Measurements from ENCODE around the gene CD209. TPM values are rescaled to one million over a fixed set of nuclear protein-coding genes. Genes with fewer than 3 reads are reported as not detected.
"Not testable (repeated sequence)": the region's sequence is repeated elsewhere in the genome, so short reads cannot be mapped to it uniquely, and the experiment has no call there.

The CD209 gene
- total and polyA plus RNA-seq, 4 experiments from 2014 or later = 0.17 to 0.28 TPM; not detected in 2

DNA sequence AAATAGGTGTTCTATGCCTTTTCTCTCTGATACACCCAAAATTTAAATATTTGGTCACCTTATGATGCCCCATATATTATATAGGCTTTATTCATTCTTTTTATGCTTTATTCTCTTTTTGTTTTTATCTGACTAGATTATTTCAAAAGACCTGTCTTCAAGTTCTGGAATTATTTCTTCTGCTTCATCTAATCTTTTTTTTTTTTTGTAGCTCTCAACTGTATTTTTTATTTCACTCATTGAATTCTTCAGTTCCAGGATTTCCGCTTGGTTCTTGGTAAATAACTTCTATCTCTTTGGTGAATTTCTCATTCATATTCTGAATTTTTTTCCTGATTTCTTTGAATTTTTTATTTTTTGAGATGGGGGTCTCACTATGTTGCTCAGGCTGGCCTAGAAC, 11.8 kb upstream of the CD209 start:
- ChIA-PET POLR2A (ENCODE audit: partially characterized antibody) (no interaction called here), CTCF (ENCODE audit: partially characterized antibody) (no interaction called here)
- DNase-seq = no peak
- Mint-ChIP-seq H3K9me3 (peaks cover 6 to 54% (median 38%) of the 10 kb centered on the region in 8 donors), H3K27ac (no peak overlapping the region), H3K4me3 (no peak overlapping the region), H3K4me1 (peaks cover 0 to 4% (median 0%) of the 10 kb centered on the region in 4 donors), H3K27me3 (peaks cover 3 to 11% of the 10 kb centered on the region in 2 donors), H3K36me3 (peaks cover 14% of the 10 kb centered on the region in 2 donors)
- no peaks in the 10 kb centered on the region for H3K27me3 ChIP-seq (ENCODE audit: insufficient read depth, low read length)
- H3K4me1 ChIP-seq (ENCODE audit: insufficient read depth, low read length) = no peaks in the 10 kb centered on the region
- H3K9me3 ChIP-seq (ENCODE audit: control insufficient read depth in 1 of 2, low read length in 2 of 2) = peaks cover 0 to 18% of the 10 kb centered on the region in 2 donors
- intact Hi-C loops (cut with micrococcal nuclease) = loop anchor here (10.0 kb wide), 1 partner anchor 54 kb away; the partner anchor contains the start of gene FCER2
- H3K27ac ChIP-seq (ENCODE audit: low read depth, low read length) = no peak overlapping the region
- H3K36me3 ChIP-seq (ENCODE audit: insufficient read depth, low read length) = no peaks in the 10 kb centered on the region
- H3K4me3 ChIP-seq (ENCODE audit: low read length in 2 of 2) = no peak overlapping the region

DNA sequence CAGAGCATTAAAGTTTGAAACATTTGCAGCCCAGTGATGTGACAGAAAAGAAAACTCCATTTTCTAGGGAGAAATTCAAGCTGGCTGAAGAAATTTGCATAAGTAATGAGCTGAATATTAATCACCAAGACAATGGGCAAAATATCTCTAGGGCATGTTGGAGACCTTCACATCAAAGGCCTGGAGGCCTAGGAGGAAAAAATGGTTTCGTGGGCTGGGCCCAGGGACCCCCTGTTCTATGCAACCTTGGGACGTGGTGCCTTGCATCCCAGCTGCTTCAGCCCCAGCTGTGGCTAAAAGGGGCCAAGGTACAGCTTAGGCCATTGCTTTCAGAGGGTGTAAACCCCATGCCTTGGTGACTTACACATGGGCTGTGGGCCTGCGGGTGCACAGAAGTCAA, 10.0 kb upstream of the CD209 start:
- Mint-ChIP-seq H3K4me1 (peaks cover 0 to 3% (median 0%) of the 10 kb centered on the region in 4 donors), H3K27me3 (peaks cover 3 to 4% of the 10 kb centered on the region in 2 donors), H3K9me3 (peaks cover 6 to 56% (median 39%) of the 10 kb centered on the region in 8 donors), H3K36me3 (peaks cover 14 to 16% of the 10 kb centered on the region in 2 donors), H3K4me3 (no peak overlapping the region), H3K27ac (no peak overlapping the region)
- CTCF ChIA-PET (ENCODE audit: partially characterized antibody) = no interaction called here
- H3K27me3 ChIP-seq (ENCODE audit: insufficient read depth, low read length) = no peaks in the 10 kb centered on the region
- H3K36me3 ChIP-seq (ENCODE audit: insufficient read depth, low read length) = no peaks in the 10 kb centered on the region
- H3K4me3 ChIP-seq (ENCODE audit: low read length in 2 of 2) = no peak overlapping the region
- H3K27ac ChIP-seq (ENCODE audit: low read depth, low read length) = no peak overlapping the region
- no peak for DNase-seq
- H3K9me3 ChIP-seq (ENCODE audit: control insufficient read depth in 1 of 2, low read length in 2 of 2) = peaks cover 0 to 18% of the 10 kb centered on the region in 2 donors
- POLR2A ChIA-PET (ENCODE audit: partially characterized antibody) = no interaction called here
- no peaks in the 10 kb centered on the region for H3K4me1 ChIP-seq (ENCODE audit: insufficient read depth, low read length)
- intact Hi-C loops (cut with micrococcal nuclease) = loop anchor here (10.0 kb wide), 1 partner anchor 53 kb away; the partner anchor contains the start of gene FCER2

DNA sequence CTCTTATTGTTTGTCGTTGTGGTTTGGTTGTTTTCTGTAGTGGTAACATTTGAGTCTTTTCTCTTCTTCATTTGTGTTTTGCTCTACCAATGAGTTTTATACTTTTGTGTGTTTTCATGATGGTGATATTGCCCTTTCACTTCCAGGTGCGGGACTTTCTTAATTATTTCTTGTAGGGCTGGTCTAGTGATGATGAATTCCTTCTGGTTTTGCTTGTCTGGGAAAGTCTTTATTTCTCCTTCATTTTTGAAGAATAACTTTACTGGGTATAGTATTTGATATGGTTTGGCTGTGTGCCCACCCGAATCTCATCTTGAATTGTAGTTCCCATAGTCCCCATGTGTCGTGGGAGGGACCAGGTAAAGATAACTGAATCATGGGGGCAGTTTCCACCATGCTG, 8.9 kb upstream of the CD209 start:
- POLR2A ChIA-PET (ENCODE audit: partially characterized antibody) = no interaction called here
- H3K4me3 ChIP-seq (ENCODE audit: low read length in 2 of 2) = no peak overlapping the region
- intact Hi-C loops (cut with micrococcal nuclease) = loop anchor here (10.0 kb wide), 1 partner anchor 51 kb away; the partner anchor contains the start of gene FCER2
- H3K9me3 ChIP-seq (ENCODE audit: control insufficient read depth in 1 of 2, low read length in 2 of 2) = peaks cover 0 to 18% of the 10 kb centered on the region in 2 donors
- no peak overlapping the region for H3K27ac ChIP-seq (ENCODE audit: low read depth, low read length)
- Mint-ChIP-seq H3K36me3 (peaks cover 14 to 16% of the 10 kb centered on the region in 2 donors), H3K4me1 (peaks cover 1 to 3% (median 2%) of the 10 kb centered on the region in 4 donors), H3K9me3 (peaks cover 6 to 54% (median 40%) of the 10 kb centered on the region in 8 donors), H3K27me3 (peaks cover 3 to 7% of the 10 kb centered on the region in 2 donors), H3K27ac (no peak overlapping the region), H3K4me3 (no peak overlapping the region)
- no peak for DNase-seq
- CTCF ChIA-PET (ENCODE audit: partially characterized antibody) = no interaction called here
- no peaks in the 10 kb centered on the region for H3K4me1 ChIP-seq (ENCODE audit: insufficient read depth, low read length)
- no peaks in the 10 kb centered on the region for H3K36me3 ChIP-seq (ENCODE audit: insufficient read depth, low read length)
- no peaks in the 10 kb centered on the region for H3K27me3 ChIP-seq (ENCODE audit: insufficient read depth, low read length)

DNA sequence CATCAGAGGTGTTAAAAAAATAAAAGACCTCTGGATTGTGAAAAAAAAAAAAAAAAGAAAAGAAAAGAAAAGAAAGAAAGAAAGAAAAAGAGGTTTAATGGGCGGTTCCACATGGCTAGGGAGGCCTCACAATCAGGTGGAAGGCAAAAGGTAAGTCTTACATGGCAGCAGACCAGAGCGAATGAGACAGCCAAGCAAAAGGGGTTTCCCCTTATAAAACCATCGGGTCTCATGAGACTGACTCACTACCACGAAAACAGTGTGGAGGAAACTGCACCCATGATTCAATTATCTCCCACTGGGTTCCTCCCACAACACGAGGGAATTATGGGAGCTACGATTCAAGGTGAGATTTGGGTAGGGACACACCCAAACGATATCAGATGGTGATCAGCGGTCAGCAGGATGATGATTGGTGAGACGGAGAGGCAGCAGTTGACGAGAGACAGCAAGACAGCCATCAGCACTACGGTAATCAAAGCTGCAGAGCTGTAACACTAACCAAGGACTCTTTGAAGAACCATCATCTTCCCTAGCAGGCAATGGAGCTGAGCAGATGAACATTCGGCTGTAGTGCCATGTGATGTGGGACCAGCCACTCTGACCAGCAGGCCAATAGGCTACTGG, 3.9 kb upstream of the CD209 start:
- Histone ChIP-seq H3K36me3 (ENCODE audit: insufficient read depth, low read length) (no peaks in the 10 kb centered on the region), H3K27ac (ENCODE audit: low read depth, low read length) (no peak overlapping the region), H3K27me3 (ENCODE audit: insufficient read depth, low read length) (no peaks in the 10 kb centered on the region), H3K4me1 (ENCODE audit: insufficient read depth, low read length) (no peaks in the 10 kb centered on the region), H3K4me3 (ENCODE audit: low read length in 2 of 2) (no peak overlapping the region), H3K9me3 (ENCODE audit: control insufficient read depth in 1 of 2, low read length in 2 of 2) (peaks cover 0 to 2% of the 10 kb centered on the region in 2 donors)
- Mint-ChIP-seq H3K36me3 (peaks cover 3 to 7% of the 10 kb centered on the region in 2 donors), H3K27ac (peak overlapping the region in 4 of 7 donors; percentile 17 to 77 (median 59)), H3K4me1 (peaks cover 3 to 10% (median 8%) of the 10 kb centered on the region in 4 donors), H3K27me3 (peaks cover 4 to 7% of the 10 kb centered on the region in 2 donors), H3K9me3 (peaks cover 4 to 21% (median 9%) of the 10 kb centered on the region in 8 donors), H3K4me3 (peak overlapping the region in 1 of 8 donors; percentile 55)
- CTCF ChIA-PET (ENCODE audit: partially characterized antibody) = no interaction called here
- intact Hi-C loops (cut with micrococcal nuclease) = loop anchor here (10.0 kb wide), 1 partner anchor 46 kb away; the partner anchor contains the start of gene FCER2
- POLR2A ChIA-PET (ENCODE audit: partially characterized antibody) = no interaction called here
- DNase-seq = peak in 2 of 5 donors; percentile 40 to 64

DNA sequence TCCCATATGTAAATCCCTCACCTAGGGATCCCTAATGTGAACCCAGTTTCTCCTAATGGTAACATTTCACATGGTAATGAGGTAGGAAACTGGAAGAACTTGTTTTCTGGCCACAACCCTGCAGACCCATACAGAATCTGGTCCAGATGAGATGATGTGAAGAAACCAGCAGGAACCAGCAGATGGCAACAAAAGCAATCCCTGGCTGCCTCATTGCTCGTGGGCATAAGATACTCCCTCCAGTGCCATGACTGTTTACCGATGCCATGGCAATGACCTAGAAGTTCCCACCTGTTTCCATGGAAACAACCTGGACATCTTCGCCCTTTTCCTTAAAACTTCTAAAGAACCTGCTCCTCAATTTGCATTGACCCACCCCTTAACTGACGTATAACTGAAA, 1.4 kb upstream of the CD209 start:
- no peak overlapping the region for H3K27ac ChIP-seq (ENCODE audit: low read depth, low read length)
- POLR2A ChIA-PET (ENCODE audit: partially characterized antibody) = no interaction called here

DNA sequence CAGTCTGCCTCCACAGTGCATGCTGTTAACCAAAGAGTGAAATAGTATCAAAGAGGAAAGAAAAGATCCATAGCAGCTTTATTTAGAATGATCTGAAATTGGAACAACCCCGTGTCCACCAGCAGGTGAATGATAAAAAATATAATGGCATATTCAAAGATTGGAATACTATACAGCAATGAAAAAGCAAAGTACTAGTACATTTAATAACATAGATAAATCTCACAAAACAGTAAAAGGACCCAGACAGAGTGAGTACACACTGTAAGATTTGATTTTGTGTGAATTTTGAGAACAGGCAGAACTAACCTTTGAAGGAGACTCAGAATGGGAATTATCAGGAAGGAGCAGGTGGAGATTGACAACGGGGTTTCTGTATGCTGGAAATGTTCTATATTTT, 837 bp upstream of the CD209 start:
- Mint-ChIP-seq H3K9me3 (peaks cover 0 to 2% (median under 1%) of the 10 kb centered on the region in 8 donors), H3K36me3 (no peaks in the 10 kb centered on the region), H3K4me3 (no peak overlapping the region), H3K27me3 (peaks cover 4 to 13% of the 10 kb centered on the region in 2 donors), H3K4me1 (peaks cover 3 to 10% (median 7%) of the 10 kb centered on the region in 4 donors), H3K27ac (no peak overlapping the region)
- intact Hi-C loops (cut with micrococcal nuclease) = no loop called here
- Histone ChIP-seq H3K27ac (ENCODE audit: low read depth, low read length) (no peak overlapping the region), H3K36me3 (ENCODE audit: insufficient read depth, low read length) (no peaks in the 10 kb centered on the region), H3K4me3 (ENCODE audit: low read length in 2 of 2) (no peak overlapping the region), H3K9me3 (ENCODE audit: control insufficient read depth in 1 of 2, low read length in 2 of 2) (no peaks in the 10 kb centered on the region), H3K27me3 (ENCODE audit: insufficient read depth, low read length) (no peaks in the 10 kb centered on the region), H3K4me1 (ENCODE audit: insufficient read depth, low read length) (no peaks in the 10 kb centered on the region)
- ChIA-PET CTCF (ENCODE audit: partially characterized antibody) (interaction anchor here (1.1 kb wide), 1 partner anchor 104 kb away, joined by 3 read pairs; no protein-coding TSS in a partner anchor), POLR2A (ENCODE audit: partially characterized antibody) (no interaction called here)
- no peak for DNase-seq

More for the DNA sequence above, 1.4 kb upstream of the CD209 start:
- Mint-ChIP-seq H3K9me3 (peaks cover 0 to 3% (median under 1%) of the 10 kb centered on the region in 8 donors), H3K27ac (no peak overlapping the region), H3K36me3 (no peaks in the 10 kb centered on the region), H3K4me3 (no peak overlapping the region), H3K27me3 (peaks cover 4 to 11% of the 10 kb centered on the region in 2 donors), H3K4me1 (peaks cover 3 to 10% (median 8%) of the 10 kb centered on the region in 4 donors)
- CTCF ChIA-PET (ENCODE audit: partially characterized antibody) = no interaction called here
- intact Hi-C loops (cut with micrococcal nuclease) = no loop called here
- H3K27me3 ChIP-seq (ENCODE audit: insufficient read depth, low read length) = no peaks in the 10 kb centered on the region
- DNase-seq = no peak
- H3K36me3 ChIP-seq (ENCODE audit: insufficient read depth, low read length) = no peaks in the 10 kb centered on the region
- H3K9me3 ChIP-seq (ENCODE audit: control insufficient read depth in 1 of 2, low read length in 2 of 2) = no peaks in the 10 kb centered on the region
- H3K4me3 ChIP-seq (ENCODE audit: low read length in 2 of 2) = no peak overlapping the region
- no peaks in the 10 kb centered on the region for H3K4me1 ChIP-seq (ENCODE audit: insufficient read depth, low read length)

DNA sequence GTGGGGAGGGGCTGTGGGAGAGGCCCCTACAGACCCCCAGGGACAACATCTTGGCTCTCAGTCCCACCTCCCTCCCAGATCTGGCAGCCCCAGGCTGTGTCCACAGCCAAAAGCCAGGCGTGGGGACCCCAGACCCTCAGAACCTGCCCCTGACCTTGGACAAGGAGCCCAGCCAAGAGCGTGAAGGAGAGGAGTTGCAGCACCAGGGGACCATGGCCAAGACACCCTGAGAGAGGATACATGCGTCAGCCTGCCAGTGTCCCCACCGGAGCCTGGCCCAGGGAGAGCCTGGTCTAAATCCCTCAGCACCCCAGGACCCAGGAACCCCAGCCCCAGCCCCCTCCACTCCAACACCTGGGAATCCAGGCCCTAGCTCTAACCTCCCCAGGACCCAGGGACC, 1.0 kb downstream of the CD209 start:
- H3K4me3 Mint-ChIP-seq; H3K36me3 ChIP-seq (ENCODE audit: insufficient read depth, low read length); H3K27me3 ChIP-seq (ENCODE audit: insufficient read depth, low read length); CTCF ChIA-PET (ENCODE audit: partially characterized antibody); H3K27ac Mint-ChIP-seq; H3K4me1 ChIP-seq (ENCODE audit: insufficient read depth, low read length); intact Hi-C loops (cut with micrococcal nuclease); H3K4me1 Mint-ChIP-seq; POLR2A ChIA-PET (ENCODE audit: partially characterized antibody); H3K27ac ChIP-seq (ENCODE audit: low read depth, low read length); H3K4me3 ChIP-seq (ENCODE audit: low read length in 2 of 2); H3K9me3 ChIP-seq (ENCODE audit: control insufficient read depth in 1 of 2, low read length in 2 of 2); H3K9me3 Mint-ChIP-seq; DNase-seq; H3K36me3 Mint-ChIP-seq: not testable (repeated sequence)
- peaks cover 3 to 13% of the 10 kb centered on the region in 2 donors for H3K27me3 Mint-ChIP-seq
